H1 (cell line): ENCODE measurements around the gene ZNF763. TPM values are rescaled to one million over a fixed set of nuclear protein-coding genes. Genes with fewer than 3 reads are reported as not detected.

ENCODE experiments used
- CTCF ChIA-PET: fragments of 300-600 bp; sonication (Branson Sonifier 250); formaldehyde crosslinking; loops from one replicate; lab custom pipeline; 2021; ENCODE audit not compliant: partially characterized antibody; lab: Charles Lee
- POLR2A ChIA-PET: fragments of 300-600 bp; sonication (Branson Sonifier 250); formaldehyde crosslinking; loops from one replicate; lab custom pipeline; 2021; ENCODE audit warnings: inconsistent platforms; ENCODE audit not compliant: partially characterized antibody; lab: Charles Lee
- DNase-seq, 2 experiments: peaks; one replicate each; pipeline versions ENCODE4 v3.0.0 to v3.0.0-alpha.2; 2010 to 2022; ENCODE audit warnings: low spot score in 2 of 2, low read depth in 1 of 2, mixed read lengths in 1 of 2
- FAIRE-seq: peaks from 2 replicates; lab custom pipeline; 2011; peaks lifted over from hg19 to GRCh38; lab: Jason Lieb, UNC
- H2AFZ ChIP-seq: 2 replicates; pipeline ENCODE4 v1.8.1; 2012; ENCODE audit warnings: low read length, inconsistent platforms
- H2AK5ac ChIP-seq: 2 replicates; pipeline ENCODE4 v1.6.1; 2013; ENCODE audit warnings: low read depth, low read length
- H2BK120ac ChIP-seq: replicated peaks from 2 replicates; pipeline ENCODE3; 2013; ENCODE audit warnings: low read depth, low read length, inconsistent platforms
- H2BK12ac ChIP-seq: 2 replicates; pipeline ENCODE4 v1.6.1; 2013; ENCODE audit warnings: low read depth, low read length
- H2BK15ac ChIP-seq: 2 replicates; pipeline ENCODE4 v1.6.1; 2013; ENCODE audit warnings: low read length
- H2BK20ac ChIP-seq: 2 replicates; pipeline ENCODE4 v1.6.1; 2013; ENCODE audit warnings: low read length
- H2BK5ac ChIP-seq: 2 replicates; pipeline ENCODE4 v1.6.1; 2013; ENCODE audit warnings: low read depth, low read length
- H3K14ac ChIP-seq: 2 replicates; pipeline ENCODE4 v1.6.1; 2013; ENCODE audit warnings: inconsistent platforms; ENCODE audit not compliant: insufficient read length
- H3K18ac ChIP-seq: 2 replicates; pipeline ENCODE4 v1.6.1; 2013; ENCODE audit warnings: low read length; ENCODE audit errors: extremely low read depth
- H3K23ac ChIP-seq: 2 replicates; pipeline ENCODE4 v1.6.1; 2013; ENCODE audit warnings: inconsistent platforms; ENCODE audit not compliant: insufficient read length
- H3K23me2 ChIP-seq: 2 replicates; pipeline ENCODE4 v1.6.1; 2013; ENCODE audit warnings: low read depth, low read length
- H3K27ac ChIP-seq: 2 replicates; pipeline ENCODE4 v1.6.1; 2011; ENCODE audit warnings: low read depth, low read length, inconsistent platforms
- H3K27me3 ChIP-seq, 4 experiments: replicated peaks in 1 of 4; 1 replicate in 1 of 4; 2 replicates in 3 of 4; pipeline versions ENCODE4 v1.6.1 to v1.8.1; 2011 to 2013; ENCODE audit warnings: low read length in 3 of 4, mild to moderate bottlenecking in 3 of 4, inconsistent platforms in 2 of 4, mixed read lengths in 2 of 4, moderate library complexity in 1 of 4; ENCODE audit not compliant: control insufficient read depth in 3 of 4, insufficient read depth in 3 of 4; ENCODE audit errors: extremely low read depth in 1 of 4
- H3K36me3 ChIP-seq, 4 experiments: 2 replicates each; pipeline versions ENCODE4 v1.6.1 to v1.8.1; 2011 to 2013; ENCODE audit warnings: mild to moderate bottlenecking in 4 of 4, low read length in 3 of 4, moderate library complexity in 2 of 4, control low read depth in 1 of 4, inconsistent platforms in 1 of 4; ENCODE audit not compliant: insufficient read depth in 4 of 4, control insufficient read depth in 2 of 4
- H3K4ac ChIP-seq: replicated peaks from 2 replicates; pipeline ENCODE3; 2013; ENCODE audit warnings: low read length, low read depth, mixed read lengths, inconsistent platforms; ENCODE audit not compliant: insufficient read length
- H3K4me1 ChIP-seq, 4 experiments: replicated peaks in 1 of 4; 1 replicate in 1 of 4; 2 replicates in 3 of 4; pipeline versions ENCODE4 v1.6.1 to v1.8.1; 2011 to 2013; ENCODE audit warnings: low read length in 3 of 4, inconsistent platforms in 2 of 4, mixed read lengths in 1 of 4; ENCODE audit not compliant: insufficient read depth in 4 of 4, control insufficient read depth in 3 of 4
- H3K4me2 ChIP-seq, 2 experiments: 2 replicates each; pipeline versions ENCODE4 v1.6.1 to v1.8.1; 2011 to 2013; ENCODE audit warnings: low read depth in 2 of 2, low read length in 2 of 2, control low read depth in 1 of 2, inconsistent platforms in 1 of 2, mild to moderate bottlenecking in 1 of 2; ENCODE audit not compliant: insufficient read depth in 1 of 2
- H3K4me3 ChIP-seq, 4 experiments: fragments of 200-600, 300-600 bp in 1 of 4; sonication (generic), shearing (Covaris generic), sonication (Bioruptor Twin) in 1 of 4; 2 replicates each; pipeline versions ENCODE4 v1.5.1 to v1.8.1; 2011 to 2016; ENCODE audit warnings: low read length in 4 of 4, low read depth in 3 of 4, control low read depth in 2 of 4, inconsistent platforms in 2 of 4, mild to moderate bottlenecking in 2 of 4, mixed read lengths in 1 of 4, moderate library complexity in 1 of 4; ENCODE audit not compliant: insufficient read depth in 2 of 4; ENCODE audit errors: extremely low read depth in 1 of 4
- H3K56ac ChIP-seq: replicated peaks from 2 replicates; pipeline ENCODE3; 2013; ENCODE audit warnings: low read depth, mild to moderate bottlenecking, mixed read lengths, low read length, inconsistent platforms; ENCODE audit not compliant: insufficient read length
- H3K79me1 ChIP-seq: 2 replicates; pipeline ENCODE4 v1.6.1; 2013; ENCODE audit warnings: low read depth, low read length, control low read depth
- H3K79me2 ChIP-seq, 2 experiments: 2 replicates each; pipeline versions ENCODE4 v1.6.1 to v1.8.1; 2012 to 2013; ENCODE audit warnings: low read length in 2 of 2, mild to moderate bottlenecking in 2 of 2, inconsistent platforms in 1 of 2; ENCODE audit not compliant: insufficient read depth in 2 of 2, control insufficient read depth in 1 of 2
- H3K9ac ChIP-seq, 4 experiments: replicated peaks in 1 of 4; 1 replicate in 1 of 4; 2 replicates in 3 of 4; pipeline versions ENCODE4 v1.6.1 to v1.8.1; 2011 to 2013; ENCODE audit warnings: low read depth in 3 of 4, low read length in 3 of 4, control low read depth in 2 of 4, mild to moderate bottlenecking in 2 of 4, moderate library complexity in 2 of 4, inconsistent platforms in 1 of 4; ENCODE audit errors: extremely low read depth in 1 of 4
- H3K9me3 ChIP-seq, 2 experiments: 2 replicates each; pipeline versions ENCODE4 v1.6.1 to v1.8.1; 2012 to 2013; ENCODE audit warnings: mild to moderate bottlenecking in 2 of 2, moderate library complexity in 2 of 2, control low read depth in 1 of 2, inconsistent platforms in 1 of 2, low read depth in 1 of 2, low read length in 1 of 2, mixed read lengths in 1 of 2; ENCODE audit not compliant: insufficient read depth in 2 of 2
- H4K20me1 ChIP-seq, 2 experiments: replicated peaks in 1 of 2; 2 replicates each; pipeline versions ENCODE3 to v1.8.1; 2011 to 2013; ENCODE audit warnings: inconsistent platforms in 2 of 2, low read length in 2 of 2, mild to moderate bottlenecking in 1 of 2; ENCODE audit not compliant: insufficient read depth in 2 of 2, control insufficient read depth in 1 of 2
- H4K5ac ChIP-seq: 2 replicates; pipeline ENCODE4 v1.6.1; 2013; ENCODE audit warnings: low read length, low read depth, mixed read lengths, inconsistent platforms; ENCODE audit not compliant: insufficient read length
- H4K8ac ChIP-seq: 2 replicates; pipeline ENCODE4 v1.8.0; 2013; ENCODE audit warnings: mild to moderate bottlenecking, moderate library complexity, low read length, inconsistent platforms; ENCODE audit not compliant: insufficient read depth; ENCODE audit errors: extremely low read depth
- H4K91ac ChIP-seq: replicated peaks from 2 replicates; pipeline ENCODE3; 2013; ENCODE audit warnings: low read length, mixed read lengths, inconsistent platforms; ENCODE audit not compliant: insufficient read length
- RBBP5 ChIP-seq: IDR thresholded peaks from 2 replicates; pipeline ENCODE4 v1.7.1; 2012; ENCODE audit warnings: low read depth, mild to moderate bottlenecking, inconsistent platforms, low read length, moderate library complexity, borderline replicate concordance
- RFX5 ChIP-seq: IDR thresholded peaks from 2 replicates; pipeline ENCODE4 v1.6.1; 2011; ENCODE audit warnings: low read depth, low read length, improper control_type of control experiment, borderline replicate concordance
- WGBS, 2 experiments: shearing (Covaris generic) in 1 of 2; methylation state at CpG; one replicate each; pipeline versions ENCODE4 v1.1.6 to v1.1.7; 2013 to 2015; ENCODE audit warnings: low lambda C conversion rate in 2 of 2, mixed read lengths in 2 of 2, inconsistent platforms in 1 of 2, low coverage in 1 of 2, missing lambda C conversion rate in 1 of 2; ENCODE audit not compliant: insufficient replicate concordance in 2 of 2, insufficient coverage in 1 of 2, insufficient read length in 1 of 2; ENCODE audit errors: extremely low coverage in 1 of 2, missing lambda C conversion rate in 1 of 2; 5-methylcytosine and 5-hydroxymethylcytosine counted together
- polyA plus RNA-seq, 7 experiments: library from polyadenylated mRNA; depleted of rRNA in 3 of 7; stranded (reverse) in 5 of 7; unstranded in 2 of 7; fragments of >200 nt in 5 of 7; fragments of 200-250 nt in 2 of 7; gene quantifications; 1 replicate in 5 of 7; 2 replicates in 1 of 7; 4 replicates in 1 of 7; pipeline versions ENCODE4 v1.2.1 to v1.2.3, GENCODE V29; 2011 to 2013; ENCODE audit warnings: missing spikeins in 2 of 7, mixed read lengths in 2 of 7
- total RNA-seq: library from RNA; stranded (reverse); fragmentation: NEBNext Ultra II Directional; extraction: Animal tissue kit (Norgen Biotek cat#: 25700); gene quantifications from 2 replicates; pipeline ENCODE4 v1.2.1, GENCODE V29; 2021

Gene ZNF763
- total and polyA plus RNA-seq, 2 of the 8 experiments (the other 6 are each of a cell fraction or from before 2014, with no cell fraction given) = 0.39 to 1.7 TPM

- no peak overlapping the region for H4K91ac ChIP-seq
- no peaks in the 10 kb centered on the region for H3K23me2 ChIP-seq
- no peak overlapping the region for H3K4me2 ChIP-seq
- CTCF ChIA-PET = no interaction called here
- DNase-seq (no peak), FAIRE-seq (no peak)
- H3K9me3 ChIP-seq = peaks cover 29 to 32% of the 10 kb centered on the region in 2 experiments
- H2BK5ac ChIP-seq = no peak overlapping the region
- H3K27ac ChIP-seq = no peak overlapping the region
- H2BK12ac ChIP-seq = no peak overlapping the region
- H2BK15ac ChIP-seq = no peak overlapping the region
- no peak overlapping the region for H2BK120ac ChIP-seq
- H2BK20ac ChIP-seq = no peak overlapping the region
- no peak overlapping the region for H2AK5ac ChIP-seq
- H3K9ac ChIP-seq = no peak overlapping the region
- no peaks in the 10 kb centered on the region for H4K20me1 ChIP-seq
- H3K14ac ChIP-seq = no peak overlapping the region
- no peak overlapping the region for H3K23ac ChIP-seq
- H3K4me3 ChIP-seq = no peak overlapping the region
- H3K79me1 ChIP-seq = no peaks in the 10 kb centered on the region
- H3K56ac ChIP-seq = no peak overlapping the region
- no peaks in the 10 kb centered on the region for H3K79me2 ChIP-seq
- H2AFZ ChIP-seq = no peak overlapping the region
- H3K18ac ChIP-seq = no peak overlapping the region
- H3K4me1 ChIP-seq = no peaks in the 10 kb centered on the region
- peaks cover 0 to 6% (median 0%) of the 10 kb centered on the region in 4 experiments; a peak in 2 of 8 replicates for H3K36me3 ChIP-seq
- no peaks in the 10 kb centered on the region for H3K27me3 ChIP-seq
- no peak overlapping the region for H3K4ac ChIP-seq
- peak; percentile 59; the same call in 1 of the 2 replicates for TF ChIP-seq RFX5
- no peak for TF ChIP-seq RBBP5
- POLR2A ChIA-PET = interaction anchor here (0.7 to 2.1 kb wide), 2 partner anchors 14 to 200 kb away, joined by 3 to 8 read pairs; no protein-coding TSS in a partner anchor
- H4K5ac ChIP-seq = no peak overlapping the region
- no peak overlapping the region for H4K8ac ChIP-seq
- WGBS, 2 experiments = 85% methylated on average over 5 of the region's 5 CpGs; no CpG with 5 or more reads in 1 of the 2 experiments
Measured at GRCh38 chr19:11973019-11973810, 8.4 kb downstream of the ZNF763 start.
